ENCODE data around the gene KRTAP5-4. TPM values are rescaled to one million over a fixed set of nuclear protein-coding genes. Genes with fewer than 3 reads are reported as not detected.
"Not testable (repeated sequence)": the region's sequence is repeated elsewhere in the genome, so short reads cannot be mapped to it uniquely, and the experiment has no call there.

KRTAP5-4 gene, protein sequence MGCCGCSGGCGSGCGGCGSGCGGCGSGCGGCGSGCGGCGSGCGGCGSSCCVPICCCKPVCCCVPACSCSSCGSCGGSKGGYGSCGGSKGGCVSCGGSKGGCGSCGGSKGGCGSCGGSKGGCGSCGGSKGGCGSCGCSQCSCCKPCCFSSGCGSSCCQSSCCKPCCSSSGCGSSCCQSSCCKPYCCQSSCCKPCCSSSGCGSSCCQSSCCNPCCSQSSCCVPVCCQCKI
- not detected for total RNA-seq
- not detected for polyA plus RNA-seq
- long read RNA-seq, donor 1, result 0 reads
- long read RNA-seq, donor 2, result 0 reads
- long read RNA-seq, donor 3, result 0 reads
- long read RNA-seq, donor 4, result 0 reads
- long read RNA-seq, donor 5, result 0 reads

DNA sequence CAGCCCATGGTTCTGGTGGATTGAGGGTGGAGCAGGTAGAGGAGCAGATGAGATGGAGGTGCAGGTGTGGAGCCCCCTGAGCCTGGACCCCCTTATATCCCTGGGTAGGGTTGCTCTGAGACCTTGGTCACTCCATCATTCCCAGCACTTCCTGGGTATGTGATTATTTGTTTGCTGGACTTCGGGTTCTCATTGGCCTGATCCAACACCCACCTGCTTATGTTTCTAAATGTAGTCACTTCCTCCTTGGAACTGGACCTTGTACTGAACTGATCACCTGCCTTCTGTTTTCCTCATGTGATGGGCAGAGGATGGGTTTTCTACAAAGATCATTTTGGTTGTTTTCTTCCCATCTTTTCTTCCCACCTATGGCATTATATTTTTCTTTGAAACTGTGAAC, at the start of gene KRTAP5-4:
TSS of gene KRTAP5-4 (minus strand) at position 53 of the 400 bp plus-strand sequence. CDS start at position 8, 45 bp downstream.
- H3K36me3 ChIP-seq (ENCODE audit: control insufficient read depth in 4 of 4, insufficient read depth in 4 of 4, low read length in 4 of 4), result no peaks in the 10 kb centered on the region
- H3K27ac ChIP-seq (ENCODE audit: low read depth in 1 of 2, low read length in 1 of 2), result no peak within 1 kb of the TSS
- H3K27me3 ChIP-seq (ENCODE audit: control insufficient read depth in 3 of 3, insufficient read depth in 3 of 3, low read length in 2 of 3), result peaks cover 0 to 17% (median 0%) of the 10 kb centered on the region in 3 donors
- H3K9ac ChIP-seq (ENCODE audit: insufficient read depth in 1 of 2, low read length in 2 of 2), result no peak within 1 kb of the TSS
- 53 to 70% methylated on average over 1 of the region's 1 CpG for WGBS, 2 donors
- TF ChIP-seq, protein P1, sequence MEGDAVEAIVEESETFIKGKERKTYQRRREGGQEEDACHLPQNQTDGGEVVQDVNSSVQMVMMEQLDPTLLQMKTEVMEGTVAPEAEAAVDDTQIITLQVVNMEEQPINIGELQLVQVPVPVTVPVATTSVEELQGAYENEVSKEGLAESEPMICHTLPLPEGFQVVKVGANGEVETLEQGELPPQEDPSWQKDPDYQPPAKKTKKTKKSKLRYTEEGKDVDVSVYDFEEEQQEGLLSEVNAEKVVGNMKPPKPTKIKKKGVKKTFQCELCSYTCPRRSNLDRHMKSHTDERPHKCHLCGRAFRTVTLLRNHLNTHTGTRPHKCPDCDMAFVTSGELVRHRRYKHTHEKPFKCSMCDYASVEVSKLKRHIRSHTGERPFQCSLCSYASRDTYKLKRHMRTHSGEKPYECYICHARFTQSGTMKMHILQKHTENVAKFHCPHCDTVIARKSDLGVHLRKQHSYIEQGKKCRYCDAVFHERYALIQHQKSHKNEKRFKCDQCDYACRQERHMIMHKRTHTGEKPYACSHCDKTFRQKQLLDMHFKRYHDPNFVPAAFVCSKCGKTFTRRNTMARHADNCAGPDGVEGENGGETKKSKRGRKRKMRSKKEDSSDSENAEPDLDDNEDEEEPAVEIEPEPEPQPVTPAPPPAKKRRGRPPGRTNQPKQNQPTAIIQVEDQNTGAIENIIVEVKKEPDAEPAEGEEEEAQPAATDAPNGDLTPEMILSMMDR (IDR thresholded peaks at IDR 0.05; ENCODE audit: control extremely low read depth, extremely low read depth), result no peak
- H3K4me3 ChIP-seq, result no peak within 1 kb of the TSS
- ATAC-seq (ENCODE audit: insufficient read depth, low FRiP score) (no peak), DNase-seq (no peak)
- H3K9me3 ChIP-seq (ENCODE audit: control insufficient read depth in 4 of 4, insufficient read depth in 3 of 4, low read length in 3 of 4), result peaks cover 0 to 3% (median 0%) of the 10 kb centered on the region in 4 donors
- H3K4me1 ChIP-seq (ENCODE audit: control insufficient read depth in 5 of 5, insufficient read depth in 5 of 5, low read length in 5 of 5), result no peaks in the 10 kb centered on the region

DNA sequence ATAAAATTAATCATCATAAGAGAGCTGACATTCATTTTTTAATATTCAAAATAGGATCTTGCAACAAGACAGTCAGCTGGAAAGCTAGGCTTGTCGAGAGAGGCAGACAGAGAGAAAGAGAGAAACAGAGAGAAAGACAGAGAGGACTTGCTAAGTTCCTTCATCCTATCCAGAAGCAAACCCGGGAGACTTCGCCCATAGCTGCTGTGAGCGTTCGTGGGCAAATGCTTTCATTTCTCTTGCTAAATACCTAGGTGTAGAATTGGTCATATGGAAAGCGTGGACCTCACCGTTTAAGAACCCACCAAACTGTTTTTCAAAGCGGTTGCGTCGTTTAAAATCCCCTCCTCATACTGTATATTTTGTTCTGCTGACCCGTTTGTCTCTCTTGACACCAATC, 49.7 kb upstream of the KRTAP5-4 start:
- no peak overlapping the region for H3K27ac ChIP-seq (ENCODE audit: low read depth in 1 of 2, low read length in 1 of 2)
- H3K27me3 ChIP-seq (ENCODE audit: control insufficient read depth in 3 of 3, insufficient read depth in 3 of 3, low read length in 2 of 3), result peaks cover 0 to 6% (median 0%) of the 10 kb centered on the region in 3 donors
- H3K4me1 ChIP-seq (ENCODE audit: control insufficient read depth in 5 of 5, insufficient read depth in 5 of 5, low read length in 5 of 5), result peaks cover 0 to 32% (median 6%) of the 10 kb centered on the region in 5 donors
- H3K9ac ChIP-seq (ENCODE audit: insufficient read depth in 1 of 2, low read length in 2 of 2), result no peak overlapping the region
- H3K9me3 ChIP-seq (ENCODE audit: control insufficient read depth in 4 of 4, insufficient read depth in 3 of 4, low read length in 3 of 4), result peaks cover 0 to 5% (median 0%) of the 10 kb centered on the region in 4 donors
- TF ChIP-seq, protein P1 (IDR thresholded peaks at IDR 0.05; ENCODE audit: control extremely low read depth, extremely low read depth), result no peak
- no peak for DNase-seq
- H3K36me3 ChIP-seq (ENCODE audit: control insufficient read depth in 4 of 4, insufficient read depth in 4 of 4, low read length in 4 of 4), result no peaks in the 10 kb centered on the region
- WGBS, 2 donors, result 79 to 86% methylated on average over 11 of the region's 11 CpGs
- H3K4me3 ChIP-seq, result no peak overlapping the region
- no peak for ATAC-seq (ENCODE audit: insufficient read depth, low FRiP score)

DNA sequence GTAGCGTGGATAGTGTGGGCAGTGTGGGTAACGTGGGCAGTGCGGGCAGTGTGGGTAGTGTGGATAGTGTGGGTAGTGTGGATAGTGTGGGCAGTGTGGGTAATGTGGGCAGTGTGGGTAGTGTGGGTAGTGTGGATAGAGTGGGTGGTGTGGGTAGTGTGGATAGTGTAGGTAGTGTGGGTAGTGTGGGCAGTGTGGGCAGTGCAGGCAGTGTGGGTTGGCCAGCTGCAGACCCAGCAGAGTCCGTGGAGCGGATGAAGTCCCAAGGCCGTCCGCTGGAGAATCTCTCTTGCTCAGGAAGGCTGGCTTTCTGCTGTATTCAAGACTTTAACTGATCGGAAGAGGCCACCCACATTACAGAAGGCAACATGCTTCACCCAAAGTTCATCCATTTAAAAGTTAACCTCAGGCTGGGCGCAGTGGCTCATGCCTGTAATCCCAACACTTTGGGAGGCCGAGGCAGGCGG, 49.0 kb upstream of the KRTAP5-4 start:
- DNase-seq (peak in 1 of 3 donors; percentile 4), ATAC-seq (ENCODE audit: insufficient read depth, low FRiP score) (no peak)
- peaks cover 0 to 32% (median 6%) of the 10 kb centered on the region in 5 donors for H3K4me1 ChIP-seq (ENCODE audit: control insufficient read depth in 5 of 5, insufficient read depth in 5 of 5, low read length in 5 of 5)
- TF ChIP-seq, protein P1 (IDR thresholded peaks at IDR 0.05; ENCODE audit: control extremely low read depth, extremely low read depth), result no peak
- H3K27me3 ChIP-seq (ENCODE audit: control insufficient read depth in 3 of 3, insufficient read depth in 3 of 3, low read length in 2 of 3), result peaks cover 0 to 6% (median 0%) of the 10 kb centered on the region in 3 donors
- H3K36me3 ChIP-seq (ENCODE audit: control insufficient read depth in 4 of 4, insufficient read depth in 4 of 4, low read length in 4 of 4), result no peaks in the 10 kb centered on the region
- peaks cover 0 to 5% (median 0%) of the 10 kb centered on the region in 4 donors for H3K9me3 ChIP-seq (ENCODE audit: control insufficient read depth in 4 of 4, insufficient read depth in 3 of 4, low read length in 3 of 4)
- H3K27ac ChIP-seq (ENCODE audit: low read depth in 1 of 2, low read length in 1 of 2), result no peak overlapping the region
- no peak overlapping the region for H3K4me3 ChIP-seq
- no peak overlapping the region for H3K9ac ChIP-seq (ENCODE audit: insufficient read depth in 1 of 2, low read length in 2 of 2)
- WGBS, 2 donors, result 81 to 93% methylated on average over 11 of the region's 11 CpGs

DNA sequence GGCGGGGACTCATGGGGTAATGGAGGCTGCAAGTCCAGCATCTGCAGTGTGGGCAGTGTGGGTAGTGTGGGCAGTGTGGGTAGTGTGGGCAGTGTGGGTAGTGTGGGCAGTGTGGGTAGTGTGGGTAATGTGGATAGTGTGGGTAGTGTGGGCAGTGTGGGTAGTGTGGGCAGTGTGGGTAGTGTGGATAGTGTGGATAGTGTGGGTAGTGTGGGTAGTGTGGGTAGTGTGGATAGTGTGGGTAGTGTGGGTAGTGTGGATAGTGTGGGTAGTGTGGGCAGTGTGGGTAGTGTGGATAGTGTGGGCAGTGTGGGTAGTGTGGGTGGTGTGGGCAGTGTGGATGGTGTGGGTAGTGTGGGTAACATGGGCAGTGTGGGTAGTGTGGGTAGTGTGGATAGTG, 48.5 kb upstream of the KRTAP5-4 start:
- DNase-seq; H3K27me3 ChIP-seq (ENCODE audit: control insufficient read depth in 3 of 3, insufficient read depth in 3 of 3, low read length in 2 of 3); ATAC-seq (ENCODE audit: insufficient read depth, low FRiP score); H3K9me3 ChIP-seq (ENCODE audit: control insufficient read depth in 4 of 4, insufficient read depth in 3 of 4, low read length in 3 of 4); H3K4me3 ChIP-seq; H3K27ac ChIP-seq (ENCODE audit: low read depth in 1 of 2, low read length in 1 of 2); H3K9ac ChIP-seq (ENCODE audit: insufficient read depth in 1 of 2, low read length in 2 of 2); H3K36me3 ChIP-seq (ENCODE audit: control insufficient read depth in 4 of 4, insufficient read depth in 4 of 4, low read length in 4 of 4): not testable (repeated sequence)
- 92 to 93% methylated on average over 1 of the region's 1 CpG for WGBS, 2 donors
- H3K4me1 ChIP-seq (ENCODE audit: control insufficient read depth in 5 of 5, insufficient read depth in 5 of 5, low read length in 5 of 5), result peaks cover 0 to 32% (median 6%) of the 10 kb centered on the region in 5 donors

Measured in lung (tissue), 16 donors.